Neuronal stem cell (in vitro differentiated cells): Measurements from ENCODE around the gene DNAH9.

Source experiments
- DNase-seq: peaks from one replicate; pipeline ENCODE4 v3.0.0-alpha.2; 2013; ENCODE audit warnings: low spot score
- H2AFZ ChIP-seq: one replicate; pipeline ENCODE4 v1.6.1; 2013; ENCODE audit warnings: mild to moderate bottlenecking, low read length, inconsistent platforms
- H2AK5ac ChIP-seq: 2 replicates; pipeline ENCODE4 v1.6.1; 2013; ENCODE audit warnings: low read depth, mild to moderate bottlenecking, inconsistent platforms, low read length, moderate library complexity, mixed read lengths
- H2BK120ac ChIP-seq: 2 replicates; pipeline ENCODE4 v1.6.1; 2013; ENCODE audit warnings: low read depth, mild to moderate bottlenecking, inconsistent platforms, low read length, moderate library complexity, mixed read lengths
- H2BK12ac ChIP-seq: one replicate; pipeline ENCODE4 v1.6.1; 2013; ENCODE audit warnings: low read length, inconsistent platforms
- H2BK15ac ChIP-seq: 2 replicates; pipeline ENCODE4 v1.6.1; 2013; ENCODE audit warnings: mild to moderate bottlenecking, low read length, inconsistent platforms, mixed read lengths
- H2BK5ac ChIP-seq: one replicate; pipeline ENCODE4 v1.6.1; 2013; ENCODE audit warnings: inconsistent platforms, mild to moderate bottlenecking, low read length, moderate library complexity
- H3K14ac ChIP-seq: one replicate; pipeline ENCODE4 v1.6.1; 2013; ENCODE audit warnings: low read length, inconsistent platforms
- H3K18ac ChIP-seq: 2 replicates; pipeline ENCODE4 v1.6.1; 2013; ENCODE audit warnings: low read length, inconsistent platforms
- H3K23ac ChIP-seq: 2 replicates; pipeline ENCODE4 v1.6.1; 2013; ENCODE audit warnings: low read depth, mild to moderate bottlenecking, mixed read lengths, low read length, inconsistent platforms; ENCODE audit not compliant: poor library complexity
- H3K27ac ChIP-seq: replicated peaks from 3 replicates; pipeline ENCODE4 v1.5.1; 2013; ENCODE audit warnings: low read length, inconsistent platforms
- H3K27me3 ChIP-seq, 3 experiments: 2 replicates each; pipeline ENCODE4 v1.6.1; 2013; ENCODE audit warnings: low read length in 3 of 3, mild to moderate bottlenecking in 2 of 3, inconsistent platforms in 1 of 3, low read depth in 1 of 3, mixed read lengths in 1 of 3, moderate library complexity in 1 of 3; ENCODE audit not compliant: control insufficient read depth in 3 of 3, insufficient read depth in 3 of 3
- H3K36me3 ChIP-seq, 2 donors: replicated peaks in 1 of 2; 2 replicates each; pipeline ENCODE4 v1.6.1; 2013; ENCODE audit warnings: low read length in 2 of 2; ENCODE audit not compliant: control insufficient read depth in 2 of 2, insufficient read depth in 2 of 2
- H3K4ac ChIP-seq: 2 replicates; pipeline ENCODE4 v1.6.1; 2013; ENCODE audit warnings: inconsistent platforms, mild to moderate bottlenecking, low read length, moderate library complexity
- H3K4me1 ChIP-seq, 2 donors: 1 replicate in 1 of 2; 2 replicates in 1 of 2; pipeline ENCODE4 v1.6.1; 2013; ENCODE audit warnings: low read length in 2 of 2, low read depth in 1 of 2; ENCODE audit not compliant: control insufficient read depth in 2 of 2, insufficient read depth in 1 of 2
- H3K4me2 ChIP-seq: one replicate; pipeline ENCODE4 v1.6.1; 2013; ENCODE audit warnings: mild to moderate bottlenecking, low read length, inconsistent platforms; ENCODE audit not compliant: insufficient read depth, poor library complexity, severe bottlenecking
- H3K4me3 ChIP-seq, 2 donors: 2 replicates each; pipeline ENCODE4 v1.5.1; 2013; ENCODE audit warnings: low read length in 2 of 2, mild to moderate bottlenecking in 2 of 2, inconsistent platforms in 1 of 2, moderate library complexity in 1 of 2
- H3K79me1 ChIP-seq: one replicate; pipeline ENCODE4 v1.6.1; 2013; ENCODE audit warnings: low read depth, mild to moderate bottlenecking, inconsistent platforms, low read length, moderate library complexity
- H3K9ac ChIP-seq: one replicate; pipeline ENCODE4 v1.6.1; 2013; ENCODE audit warnings: mild to moderate bottlenecking, low read depth, low read length, inconsistent platforms; ENCODE audit not compliant: poor library complexity
- H3K9me3 ChIP-seq, 2 donors: replicated peaks in 1 of 2; 2 replicates each; pipeline versions ENCODE3 to v1.6.1; 2013; ENCODE audit warnings: low read length in 2 of 2, mild to moderate bottlenecking in 2 of 2, inconsistent platforms in 1 of 2, low read depth in 1 of 2, mixed read lengths in 1 of 2, moderate library complexity in 1 of 2; ENCODE audit not compliant: control insufficient read depth in 2 of 2, insufficient read depth in 1 of 2
- H4K8ac ChIP-seq: one replicate; pipeline ENCODE4 v1.6.1; 2013; ENCODE audit warnings: low read depth, mild to moderate bottlenecking, inconsistent platforms, low read length, moderate library complexity
- H4K91ac ChIP-seq: one replicate; pipeline ENCODE4 v1.6.1; 2013; ENCODE audit warnings: low read length, low read depth, mild to moderate bottlenecking, inconsistent platforms; ENCODE audit not compliant: poor library complexity
- WGBS, 2 donors: extraction: QIAGEN DNeasy Blood & Tissue Kit; methylation state at CpG; one replicate each; pipeline ENCODE4 v1.1.7; 2013; ENCODE audit warnings: missing lambda C conversion rate in 2 of 2, mixed read lengths in 1 of 2; ENCODE audit not compliant: insufficient read length in 2 of 2, insufficient replicate concordance in 1 of 2; ENCODE audit errors: extremely low coverage in 2 of 2; 5-methylcytosine and 5-hydroxymethylcytosine counted together

DNAH9 gene

GRCh38 chr17:11618861-11619566, 20.7 kb downstream of the DNAH9 start:
- H3K4me3 ChIP-seq, result no peak overlapping the region
- no peak overlapping the region for H4K91ac ChIP-seq
- no peak overlapping the region for H3K4me2 ChIP-seq
- no peak overlapping the region for H2BK15ac ChIP-seq
- no peak for DNase-seq
- no peak overlapping the region for H3K4ac ChIP-seq
- H3K14ac ChIP-seq, result no peak overlapping the region
- no peak overlapping the region for H2AK5ac ChIP-seq
- H3K4me1 ChIP-seq, result peaks cover 0 to 4% of the 10 kb centered on the region in 2 donors
- no peak overlapping the region for H2AFZ ChIP-seq
- H3K9ac ChIP-seq, result no peak overlapping the region
- H3K79me1 ChIP-seq, result no peaks in the 10 kb centered on the region
- H3K18ac ChIP-seq, result no peak overlapping the region
- no peaks in the 10 kb centered on the region for H3K27me3 ChIP-seq
- H4K8ac ChIP-seq, result no peak overlapping the region
- no CpG with 5 or more reads among the region's 8 CpGs for WGBS, 2 donors
- H3K23ac ChIP-seq, result no peak overlapping the region
- no peak overlapping the region for H2BK5ac ChIP-seq
- no peak overlapping the region for H2BK12ac ChIP-seq
- H3K27ac ChIP-seq, result no peak overlapping the region
- H2BK120ac ChIP-seq, result no peak overlapping the region
- no peaks in the 10 kb centered on the region for H3K36me3 ChIP-seq
- H3K9me3 ChIP-seq, result no peaks in the 10 kb centered on the region

- Histone ChIP-seq H3K9me3 (no peaks in the 10 kb centered on the region), H3K27me3 (no peaks in the 10 kb centered on the region), H2BK12ac (no peak overlapping the region), H2AFZ (no peak overlapping the region), H2BK120ac (no peak overlapping the region), H2AK5ac (no peak overlapping the region), H2BK5ac (no peak overlapping the region), H3K9ac (peak overlapping the region; percentile 63), H3K4ac (no peak overlapping the region), H3K4me2 (no peak overlapping the region), H4K8ac (no peak overlapping the region), H3K14ac (no peak overlapping the region), H3K4me1 (peaks cover 0 to 4% of the 10 kb centered on the region in 2 donors), H3K36me3 (no peaks in the 10 kb centered on the region), H2BK15ac (no peak overlapping the region), H3K79me1 (no peaks in the 10 kb centered on the region), H3K18ac (no peak overlapping the region), H4K91ac (no peak overlapping the region), H3K23ac (no peak overlapping the region), H3K4me3 (peak overlapping the region in 1 of 2 donors; percentile 1), H3K27ac (no peak overlapping the region)
- no peak for DNase-seq
- no CpG with 5 or more reads among the region's 5 CpGs for WGBS, 2 donors
These were observed 24.2 kb downstream of the DNAH9 start for GRCh38 chr17:11622492-11622891.

- H3K79me1 ChIP-seq, result no peaks in the 10 kb centered on the region
- no peak overlapping the region for H3K4ac ChIP-seq
- H3K23ac ChIP-seq, result no peak overlapping the region
- H3K9ac ChIP-seq, result no peak overlapping the region
- H2AK5ac ChIP-seq, result no peak overlapping the region
- no peak overlapping the region for H4K91ac ChIP-seq
- H3K4me3 ChIP-seq, result no peak overlapping the region
- no peak overlapping the region for H2BK120ac ChIP-seq
- DNase-seq, result no peak
- H3K18ac ChIP-seq, result no peak overlapping the region
- no CpG with 5 or more reads among the region's 6 CpGs for WGBS, 2 donors
- H3K27ac ChIP-seq, result no peak overlapping the region
- H3K27me3 ChIP-seq, result no peaks in the 10 kb centered on the region
- no peak overlapping the region for H2BK5ac ChIP-seq
- H2AFZ ChIP-seq, result no peak overlapping the region
- no peaks in the 10 kb centered on the region for H3K9me3 ChIP-seq
- no peak overlapping the region for H3K14ac ChIP-seq
- no peak overlapping the region for H3K4me2 ChIP-seq
- H3K4me1 ChIP-seq, result peaks cover 0 to 4% of the 10 kb centered on the region in 2 donors
- H2BK12ac ChIP-seq, result no peak overlapping the region
- H3K36me3 ChIP-seq, result no peaks in the 10 kb centered on the region
- H2BK15ac ChIP-seq, result no peak overlapping the region
- no peak overlapping the region for H4K8ac ChIP-seq
These were observed 26.7 kb downstream of the DNAH9 start for GRCh38 chr17:11624976-11625375.

- no peak for DNase-seq
- H3K4me3 ChIP-seq, result no peak overlapping the region
- no peak overlapping the region for H3K4ac ChIP-seq
- H2AFZ ChIP-seq, result no peak overlapping the region
- H3K79me1 ChIP-seq, result no peaks in the 10 kb centered on the region
- no peak overlapping the region for H2BK12ac ChIP-seq
- no peak overlapping the region for H3K18ac ChIP-seq
- no peaks in the 10 kb centered on the region for H3K9me3 ChIP-seq
- H2BK120ac ChIP-seq, result no peak overlapping the region
- H2AK5ac ChIP-seq, result no peak overlapping the region
- no peak overlapping the region for H4K8ac ChIP-seq
- H3K9ac ChIP-seq, result no peak overlapping the region
- no peak overlapping the region for H4K91ac ChIP-seq
- no peak overlapping the region for H3K4me2 ChIP-seq
- peaks cover 0 to 4% of the 10 kb centered on the region in 2 donors for H3K4me1 ChIP-seq
- no peak overlapping the region for H2BK5ac ChIP-seq
- H3K36me3 ChIP-seq, result no peaks in the 10 kb centered on the region
- H3K27me3 ChIP-seq, result no peaks in the 10 kb centered on the region
- no peak overlapping the region for H3K23ac ChIP-seq
- H2BK15ac ChIP-seq, result no peak overlapping the region
- whole genome bisulfite sequencing, 2 donors, result no CpG with 5 or more reads among the region's 3 CpGs
- H3K27ac ChIP-seq, result no peak overlapping the region
- no peak overlapping the region for H3K14ac ChIP-seq
These were observed 27.6 kb downstream of the DNAH9 start for GRCh38 chr17:11625878-11626277.
